DOHH2 (cell line): ENCODE data around the gene CXCL8.

ENCODE experiments used
- EZH2phosphoT487 ChIP-seq: fragments of 200-600 bp; sonication (generic); IDR thresholded peaks from 2 replicates; pipeline ENCODE4 v1.6.1; 2017; ENCODE audit warnings: borderline replicate concordance, mild to moderate bottlenecking, antibody characterized with exemption, low read length, moderate library complexity, mixed read lengths
- TF ChIP-seq, protein P1 (sequence below): fragments of 200-600 bp; sonication (generic); IDR thresholded peaks from one replicate; pipeline ENCODE4 v1.5.1; 2014; ENCODE audit warnings: antibody characterized with exemption, mild to moderate bottlenecking, low read depth, low read length; ENCODE audit not compliant: poor library complexity, severe bottlenecking

DNA sequence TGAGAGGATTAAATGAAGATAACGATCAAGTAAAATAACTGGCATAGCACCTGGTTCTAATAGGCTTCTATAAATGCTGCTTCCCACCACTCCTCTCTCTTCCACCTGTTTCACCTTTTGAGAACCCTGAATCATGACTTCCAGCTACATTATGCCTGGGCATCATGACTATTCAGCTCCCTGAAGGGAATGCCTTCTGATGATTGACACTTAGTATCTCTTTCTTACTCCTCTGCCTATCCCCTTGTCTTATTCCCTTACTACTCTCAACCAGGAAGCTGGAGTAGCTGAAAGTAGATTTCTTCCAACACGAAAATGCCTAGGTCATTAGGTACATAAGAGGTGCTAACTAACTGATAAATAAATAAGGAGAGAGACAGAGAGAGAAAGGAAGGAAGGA lies 24.7 kb upstream of the CXCL8 start:
- TF ChIP-seq EZH2phosphoT487: no peak
- TF ChIP-seq, protein P1, sequence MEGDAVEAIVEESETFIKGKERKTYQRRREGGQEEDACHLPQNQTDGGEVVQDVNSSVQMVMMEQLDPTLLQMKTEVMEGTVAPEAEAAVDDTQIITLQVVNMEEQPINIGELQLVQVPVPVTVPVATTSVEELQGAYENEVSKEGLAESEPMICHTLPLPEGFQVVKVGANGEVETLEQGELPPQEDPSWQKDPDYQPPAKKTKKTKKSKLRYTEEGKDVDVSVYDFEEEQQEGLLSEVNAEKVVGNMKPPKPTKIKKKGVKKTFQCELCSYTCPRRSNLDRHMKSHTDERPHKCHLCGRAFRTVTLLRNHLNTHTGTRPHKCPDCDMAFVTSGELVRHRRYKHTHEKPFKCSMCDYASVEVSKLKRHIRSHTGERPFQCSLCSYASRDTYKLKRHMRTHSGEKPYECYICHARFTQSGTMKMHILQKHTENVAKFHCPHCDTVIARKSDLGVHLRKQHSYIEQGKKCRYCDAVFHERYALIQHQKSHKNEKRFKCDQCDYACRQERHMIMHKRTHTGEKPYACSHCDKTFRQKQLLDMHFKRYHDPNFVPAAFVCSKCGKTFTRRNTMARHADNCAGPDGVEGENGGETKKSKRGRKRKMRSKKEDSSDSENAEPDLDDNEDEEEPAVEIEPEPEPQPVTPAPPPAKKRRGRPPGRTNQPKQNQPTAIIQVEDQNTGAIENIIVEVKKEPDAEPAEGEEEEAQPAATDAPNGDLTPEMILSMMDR: no peak
